A549 (cell line): ENCODE data around the gene FBXO31.

Experiments used
- CTCF ChIP-seq: fragments of >200 bp; sonication (Bioruptor Twin); formaldehyde crosslinking; IDR thresholded peaks from 3 replicates; pipeline ENCODE4 v1.5.1; 2016
- HOXB5 ChIP-seq: fragments of 250-450 bp; sonication (Bioruptor Pico); IDR thresholded peaks from 2 replicates; pipeline ENCODE4 v1.5.0; 2020; ENCODE audit warnings: mild to moderate bottlenecking, moderate library complexity
- KDM1A ChIP-seq: fragments of 200-600 bp; sonication (generic); IDR thresholded peaks from 2 replicates; pipeline ENCODE4 v1.6.1; 2016; ENCODE audit warnings: low read depth, mild to moderate bottlenecking
- POLR2A ChIP-seq: IDR thresholded peaks from 2 replicates; pipeline ENCODE4 v1.6.1; 2012; ENCODE audit warnings: mild to moderate bottlenecking, low read length

DNA sequence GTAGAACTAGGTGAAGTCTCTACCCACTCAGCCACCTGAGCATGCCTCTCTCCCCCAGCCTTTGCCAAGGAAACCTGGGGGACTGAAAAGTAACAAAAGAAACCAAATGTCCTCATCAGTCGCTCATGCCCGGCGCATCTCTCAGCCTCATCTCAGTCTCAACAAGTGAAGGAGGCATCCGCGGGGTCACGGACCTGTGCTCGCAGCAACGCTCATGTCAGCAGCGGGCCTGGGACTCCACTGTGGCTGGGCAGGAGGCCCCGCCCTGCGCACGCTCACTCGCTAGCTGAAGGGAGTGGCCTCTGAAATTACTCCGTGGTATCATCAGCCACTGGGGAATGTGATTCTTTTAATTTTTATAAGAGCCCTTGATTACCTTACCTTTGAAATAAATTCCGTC is 39.9 kb upstream of the FBXO31 start:
- TF ChIP-seq CTCF: no peak
- TF ChIP-seq POLR2A: no peak
- TF ChIP-seq KDM1A: no peak
- TF ChIP-seq HOXB5 (CRISPR knock-in tag): no peak
